GM19324 (cell line): ENCODE results near the gene CDCA4.
A peak's percentile ranks its signal among the peaks of the same experiment; 100 is the strongest.

Experiments
- ATAC-seq: cut with Tn5 transposase; IDR thresholded peaks from one replicate; pipeline ENCODE4 v1.9.1; 2021; ENCODE audit warnings: mild to moderate bottlenecking, moderate library complexity; ENCODE audit not compliant: unreplicated experiment, low FRiP score

Gene CDCA4

GRCh38 chr14:105019861-105020814 is 745 bp downstream of the CDCA4 start:
- peak; percentile 26 for ATAC-seq

DNA sequence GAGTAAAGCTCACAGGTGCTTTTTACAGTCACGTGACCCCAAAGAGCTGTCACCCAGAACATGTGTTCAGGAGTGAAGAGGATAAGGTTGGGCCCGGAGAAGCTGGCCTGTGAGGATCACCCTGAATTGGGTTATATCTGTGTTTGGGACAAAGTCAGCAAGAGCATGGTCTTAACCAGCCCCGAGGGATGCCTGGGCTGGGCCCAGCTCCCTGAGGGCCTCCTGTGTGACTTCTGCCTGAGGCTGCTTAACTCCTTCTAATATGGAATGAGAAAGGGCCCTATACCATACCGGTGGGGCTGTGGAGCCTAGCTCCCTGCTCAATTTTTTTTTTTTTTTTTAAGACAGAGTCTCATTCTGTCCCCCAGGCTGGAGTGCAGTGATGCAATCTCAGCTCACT is 2.5 kb downstream of the CDCA4 start:
- no peak for ATAC-seq

DNA sequence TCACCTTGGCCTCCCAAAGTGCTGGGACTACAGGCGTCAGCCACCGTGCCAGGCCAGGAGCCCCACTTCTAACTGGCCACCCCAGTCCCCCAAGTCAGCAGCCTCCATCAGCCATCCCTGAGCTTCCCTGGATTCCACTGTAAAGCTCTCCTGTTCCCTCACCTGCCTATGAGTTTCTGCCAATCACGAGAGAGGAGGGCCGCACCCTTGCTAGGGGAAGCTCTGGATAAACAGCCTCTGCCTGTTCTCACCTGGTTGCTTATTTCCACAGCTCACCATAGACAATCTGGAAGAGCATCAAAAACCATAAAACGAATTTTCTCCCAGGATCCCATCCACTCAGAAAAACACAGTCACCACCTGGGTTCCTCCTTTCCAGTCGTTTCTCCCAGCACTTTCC is 5.0 kb downstream of the CDCA4 start:
- ATAC-seq = no peak

- ATAC-seq = no peak
Observed at GRCh38 chr14:105015242-105015641, 5.6 kb downstream of the CDCA4 start.

GRCh38 chr14:105014631-105015030 is 6.3 kb downstream of the CDCA4 start:
- ATAC-seq = no peak

GRCh38 chr14:105014032-105014431 is 6.9 kb downstream of the CDCA4 start:
- ATAC-seq = no peak

DNA sequence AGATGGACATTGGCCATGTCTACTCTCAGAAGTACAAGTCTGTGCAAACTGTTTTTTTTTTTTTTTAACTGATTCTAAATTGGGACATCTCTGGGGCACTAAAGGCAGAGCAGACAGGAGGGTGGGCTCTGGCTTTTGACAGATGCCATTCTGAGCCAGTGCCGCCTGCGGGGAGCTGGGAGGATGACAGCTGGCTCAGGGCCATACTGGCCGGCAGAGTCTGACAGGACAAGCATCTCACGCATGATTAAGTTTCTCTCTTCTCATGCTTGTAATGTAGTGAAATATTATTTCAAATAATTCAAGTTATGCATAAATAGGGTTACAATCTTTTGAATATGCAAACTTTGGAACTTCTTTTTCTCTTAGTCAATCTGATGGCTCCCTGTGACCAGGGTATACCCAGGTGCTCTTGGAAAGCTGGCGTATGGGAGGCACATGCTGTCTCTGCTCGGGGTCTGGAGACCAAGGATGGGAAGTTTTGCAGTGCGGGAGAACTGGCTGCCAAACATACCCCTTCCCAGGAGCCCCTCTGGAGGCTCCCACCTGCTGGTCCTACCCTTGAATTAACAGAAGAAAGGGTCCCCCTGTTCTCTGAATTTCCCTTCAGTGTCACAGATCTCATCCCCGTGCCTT is 7.6 kb downstream of the CDCA4 start:
- ATAC-seq = no peak

DNA sequence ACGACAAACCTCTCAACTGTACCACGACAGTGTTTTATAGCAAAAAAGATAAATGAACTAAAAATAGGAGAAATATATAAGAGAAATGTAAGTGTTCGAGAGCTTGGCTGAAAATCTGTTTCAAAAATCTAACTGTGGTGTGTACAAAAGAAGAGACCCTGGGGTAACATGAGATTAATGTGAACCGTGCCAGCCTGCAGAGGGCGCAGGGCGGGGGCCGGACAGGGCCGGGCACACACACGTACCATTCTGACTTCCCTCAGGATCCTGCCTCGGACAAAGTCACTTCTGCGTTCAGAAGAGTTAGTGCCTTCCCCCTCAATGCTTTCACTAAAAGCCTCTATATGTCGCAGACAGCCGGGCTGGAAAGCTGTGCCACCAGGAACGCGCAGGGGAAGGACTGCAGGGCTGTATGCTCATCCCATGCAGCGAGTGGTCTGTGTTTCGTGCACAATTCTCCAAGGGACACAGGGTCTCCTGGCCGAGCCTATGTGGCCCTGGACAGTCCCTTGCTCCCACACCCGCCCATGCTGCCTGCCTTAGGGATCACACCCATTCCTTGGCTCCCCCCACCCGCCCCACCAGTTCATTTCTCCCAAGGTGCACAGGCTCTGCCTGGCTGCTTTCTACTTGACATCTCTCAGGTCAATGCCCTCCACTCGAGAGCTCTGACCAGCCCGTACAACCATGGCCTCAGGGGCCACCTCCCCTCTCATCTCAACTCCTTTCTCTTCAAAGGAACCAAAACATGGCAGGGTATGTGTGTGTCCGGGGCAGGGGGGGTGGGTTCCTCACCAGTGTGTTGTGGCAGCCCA is 8.5 kb downstream of the CDCA4 start:
- ATAC-seq = no peak

DNA sequence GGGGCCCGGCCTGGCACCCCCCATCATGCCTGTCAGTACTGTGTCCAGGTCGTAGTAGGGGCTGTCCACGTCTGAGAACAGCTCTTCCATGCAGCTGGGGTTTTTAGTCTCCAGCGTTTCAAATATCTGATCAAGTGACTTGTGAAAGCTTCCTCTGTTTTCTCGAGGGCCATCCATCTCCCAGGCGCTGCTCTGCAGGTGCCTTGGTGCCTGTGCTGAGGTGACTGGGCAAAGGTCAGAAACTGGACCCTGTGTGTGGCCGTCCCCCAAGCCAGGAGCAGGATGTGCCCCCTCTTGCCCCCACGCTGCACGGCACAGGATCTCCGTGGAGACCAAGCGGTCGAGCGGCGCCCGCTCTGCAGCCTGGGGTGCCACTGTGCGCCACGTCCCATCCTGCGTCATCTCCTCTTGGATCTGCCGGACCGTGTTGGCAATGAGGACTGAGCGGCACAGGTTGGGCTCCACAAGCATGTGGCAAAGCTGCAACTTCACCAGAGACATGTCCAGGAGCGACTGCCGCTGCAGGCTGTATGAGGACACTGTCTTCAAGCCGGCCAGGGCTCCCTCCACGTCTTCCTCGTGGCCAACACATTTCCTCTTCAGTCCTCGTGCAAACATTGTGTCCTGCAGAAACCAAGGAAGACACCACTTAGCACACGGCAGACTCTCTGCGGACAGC is 9.4 kb downstream of the CDCA4 start:
- no peak for ATAC-seq

DNA sequence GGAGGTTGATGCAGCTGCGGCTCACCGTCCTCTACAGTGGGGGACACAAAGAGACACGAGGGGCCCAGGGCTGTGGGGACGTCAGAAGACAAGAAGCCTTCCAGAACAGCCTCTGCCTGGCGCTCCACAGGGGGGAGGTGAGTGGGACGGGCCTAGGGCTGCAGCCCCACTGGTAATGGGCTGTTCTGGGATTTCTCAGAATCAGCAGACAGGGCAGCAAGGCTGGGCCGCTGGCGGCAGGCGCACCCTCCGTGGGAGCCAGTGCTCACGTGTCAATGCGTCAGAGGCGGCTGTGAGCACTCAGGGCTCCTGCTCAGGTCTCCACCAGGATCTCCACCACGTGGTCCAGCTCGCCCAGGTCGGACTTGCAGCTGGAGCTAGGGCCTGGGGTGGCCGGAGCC is 10.0 kb downstream of the CDCA4 start:
- no peak for ATAC-seq

- no peak for ATAC-seq
Observed at GRCh38 chr14:105010106-105010505, 10.8 kb downstream of the CDCA4 start.

- ATAC-seq = no peak
Observed at GRCh38 chr14:105007593-105008264, 13.2 kb downstream of the CDCA4 start.

GRCh38 chr14:105006831-105007592 is 13.9 kb downstream of the CDCA4 start:
- ATAC-seq = no peak

DNA sequence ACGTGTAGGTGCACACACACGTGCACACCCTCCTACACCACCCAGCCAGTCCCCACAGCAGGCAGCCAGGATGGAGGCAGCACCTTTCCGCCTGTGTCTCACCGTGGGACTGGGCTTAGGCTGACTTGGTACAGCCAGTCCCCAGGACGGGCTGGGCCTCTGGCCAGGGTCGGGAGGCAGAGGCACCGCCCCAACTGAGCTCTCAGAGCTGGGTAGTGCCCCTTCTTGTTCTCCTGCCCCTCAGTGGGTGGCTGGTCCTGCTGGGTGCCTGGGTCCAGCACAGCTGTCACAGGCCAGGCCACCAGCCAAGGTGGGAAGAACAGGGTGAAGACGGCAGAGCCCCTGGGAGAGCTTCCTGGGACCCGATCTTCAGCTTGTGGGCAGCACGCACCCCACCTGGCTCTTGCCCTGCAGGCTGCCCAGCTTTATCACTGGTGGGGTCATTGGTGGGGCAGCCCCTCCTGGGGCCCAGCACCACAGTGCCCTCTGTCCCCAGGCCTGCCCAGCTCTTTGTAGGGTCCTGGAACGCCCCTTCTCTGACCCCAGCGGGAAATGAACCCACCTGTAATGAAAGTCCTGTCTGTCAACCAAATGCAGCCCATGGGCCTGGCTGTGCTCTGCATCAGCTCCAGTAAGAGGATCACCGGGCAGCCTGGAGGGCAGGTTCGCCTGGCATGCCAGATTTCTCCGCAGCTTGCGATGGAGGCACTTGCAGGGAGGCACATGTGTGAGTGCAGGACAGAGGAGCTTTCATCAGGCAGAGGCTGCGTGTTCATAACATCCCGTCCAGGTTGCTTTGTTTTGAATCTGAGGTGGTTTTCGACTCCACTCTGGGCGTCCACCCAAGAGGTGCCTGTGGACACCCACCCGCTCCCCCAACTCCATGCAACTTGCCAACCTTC is 14.7 kb downstream of the CDCA4 start:
- ATAC-seq = no peak

DNA sequence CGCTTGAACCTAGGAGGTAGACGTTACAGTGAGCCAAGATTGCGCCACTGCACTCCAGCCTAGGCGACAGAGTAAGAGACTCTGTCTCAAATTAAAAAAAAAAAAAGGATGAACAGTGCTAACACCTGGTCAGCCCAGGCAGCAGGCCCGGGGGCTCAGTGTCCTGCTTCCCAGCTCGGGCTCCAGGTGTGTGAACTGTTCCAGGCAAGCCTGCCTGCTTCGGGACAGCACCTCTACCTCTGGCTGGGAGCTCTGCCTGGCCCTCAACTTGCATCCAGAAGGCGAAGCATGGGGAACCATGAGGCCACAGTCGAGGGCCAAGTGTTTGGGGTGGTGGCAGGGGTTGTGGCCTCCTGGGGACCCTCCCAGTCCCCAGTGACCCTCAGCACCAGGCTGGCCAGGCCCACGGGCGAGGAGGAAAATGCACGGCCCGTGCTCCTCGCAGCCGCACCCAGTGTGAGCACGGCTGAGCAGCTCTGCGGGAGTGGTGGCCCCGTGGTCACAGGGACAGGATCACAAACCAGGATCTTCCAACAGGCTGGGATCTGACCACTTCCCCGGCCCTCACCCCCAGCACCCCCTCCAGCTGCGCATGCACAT is 15.5 kb downstream of the CDCA4 start:
- ATAC-seq = no peak

DNA sequence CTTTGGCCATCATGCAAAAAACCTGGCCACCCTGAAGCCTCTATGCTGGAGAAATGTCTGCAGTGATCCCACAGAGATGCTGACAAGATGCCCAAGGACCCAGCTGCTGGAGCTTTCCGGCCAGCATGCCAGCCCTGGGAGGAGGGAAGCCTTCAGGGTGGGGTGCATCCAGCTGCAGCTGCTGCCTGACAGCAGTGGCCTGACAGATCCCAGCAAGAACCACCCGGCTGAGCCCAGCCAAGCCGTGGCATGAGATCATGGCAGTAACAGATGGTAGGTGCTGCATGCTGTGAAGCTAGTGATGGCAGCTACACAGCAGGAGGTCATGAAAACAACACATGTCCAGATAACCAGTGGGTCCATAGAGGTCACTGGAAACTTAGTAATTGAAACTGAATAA is 21.5 kb downstream of the CDCA4 start:
- ATAC-seq = no peak

DNA sequence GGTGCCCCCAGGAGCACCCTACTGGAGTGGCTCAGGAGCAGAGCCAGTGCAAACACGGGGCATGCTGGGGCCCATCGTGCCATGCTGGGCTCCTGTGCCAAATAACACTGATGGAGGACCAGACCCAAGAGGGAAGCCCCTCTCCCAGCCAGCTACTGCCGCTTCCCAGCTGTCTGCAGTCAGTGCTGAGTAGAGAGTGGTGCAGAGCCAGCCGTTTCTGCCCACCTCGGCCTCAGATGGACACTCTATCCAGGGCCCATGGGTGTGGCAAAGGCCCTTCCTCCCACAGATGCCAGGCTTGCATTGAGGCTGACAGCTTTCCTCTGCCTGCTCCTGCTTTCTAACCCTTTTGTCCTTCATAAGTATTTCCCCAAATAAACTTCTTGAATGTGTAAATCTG is 22.1 kb downstream of the CDCA4 start:
- no peak for ATAC-seq

DNA sequence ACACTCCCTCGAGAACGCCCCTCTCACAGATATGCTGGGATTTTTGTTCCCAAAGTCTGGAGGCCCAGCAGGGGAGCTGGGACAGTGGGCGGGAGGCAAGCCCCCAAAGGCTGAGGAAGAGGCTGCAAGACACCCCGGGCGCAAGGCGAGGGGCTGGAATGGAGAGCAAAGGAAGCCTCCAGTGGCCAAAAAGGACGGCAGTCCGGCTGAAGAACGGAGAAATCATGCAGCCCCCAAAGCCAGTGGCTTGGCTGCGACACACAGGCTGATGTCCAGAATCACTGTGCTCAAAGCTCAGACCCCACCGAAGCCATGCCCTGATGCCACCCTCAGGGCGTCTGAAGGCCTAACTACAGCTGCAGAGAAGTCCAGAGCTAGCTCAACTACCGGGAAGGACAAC is 24.4 kb downstream of the CDCA4 start:
- ATAC-seq = no peak
